WTC11 (cell line): ENCODE measurements around the gene ABCC3.

Experiments
- FOXJ3 ChIP-seq: sonication (generic); formaldehyde crosslinking; IDR thresholded peaks from 2 replicates; pipeline ENCODE4 v1.9.0; 2021; ENCODE audit warnings: missing genetic modification reagents, mild to moderate bottlenecking, borderline replicate concordance
- SP1 ChIP-seq: sonication (generic); formaldehyde crosslinking; conservative IDR thresholded peaks from 2 replicates; pipeline ENCODE4 v1.8.1; 2022; ENCODE audit warnings: missing genetic modification reagents
- TF ChIP-seq, protein P1 (sequence below): fragments of 200-600 bp; IDR thresholded peaks from 2 replicates; pipeline ENCODE4 v1.8.0; 2022; ENCODE audit warnings: antibody characterized with exemption
- TF ChIP-seq, protein P2 (sequence below): sonication (generic); formaldehyde crosslinking; IDR thresholded peaks from 2 replicates; pipeline ENCODE4 v1.8.1; 2023; ENCODE audit warnings: mild to moderate bottlenecking, missing genetic modification reagents, moderate library complexity

DNA sequence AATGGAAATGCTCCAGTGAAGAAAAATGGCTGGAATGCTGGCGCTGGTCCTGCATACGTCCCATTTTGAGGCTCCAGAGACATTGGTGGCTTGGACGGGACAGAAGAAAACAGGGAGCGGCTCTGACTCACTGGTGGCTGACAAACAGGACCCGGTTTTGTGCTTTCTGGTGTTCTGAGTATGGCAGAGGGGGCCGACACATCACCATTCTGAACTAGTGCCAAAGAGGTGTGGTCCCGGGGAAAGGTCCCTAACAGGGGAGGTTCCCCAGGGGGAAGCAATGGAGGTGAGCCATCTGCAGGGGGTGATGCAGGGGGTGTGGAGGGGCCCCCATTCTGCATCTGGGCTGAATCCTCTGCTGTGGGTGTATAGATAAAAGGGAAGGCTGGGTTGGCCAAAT, 64.7 kb downstream of the ABCC3 start:
- TF ChIP-seq, protein P1, sequence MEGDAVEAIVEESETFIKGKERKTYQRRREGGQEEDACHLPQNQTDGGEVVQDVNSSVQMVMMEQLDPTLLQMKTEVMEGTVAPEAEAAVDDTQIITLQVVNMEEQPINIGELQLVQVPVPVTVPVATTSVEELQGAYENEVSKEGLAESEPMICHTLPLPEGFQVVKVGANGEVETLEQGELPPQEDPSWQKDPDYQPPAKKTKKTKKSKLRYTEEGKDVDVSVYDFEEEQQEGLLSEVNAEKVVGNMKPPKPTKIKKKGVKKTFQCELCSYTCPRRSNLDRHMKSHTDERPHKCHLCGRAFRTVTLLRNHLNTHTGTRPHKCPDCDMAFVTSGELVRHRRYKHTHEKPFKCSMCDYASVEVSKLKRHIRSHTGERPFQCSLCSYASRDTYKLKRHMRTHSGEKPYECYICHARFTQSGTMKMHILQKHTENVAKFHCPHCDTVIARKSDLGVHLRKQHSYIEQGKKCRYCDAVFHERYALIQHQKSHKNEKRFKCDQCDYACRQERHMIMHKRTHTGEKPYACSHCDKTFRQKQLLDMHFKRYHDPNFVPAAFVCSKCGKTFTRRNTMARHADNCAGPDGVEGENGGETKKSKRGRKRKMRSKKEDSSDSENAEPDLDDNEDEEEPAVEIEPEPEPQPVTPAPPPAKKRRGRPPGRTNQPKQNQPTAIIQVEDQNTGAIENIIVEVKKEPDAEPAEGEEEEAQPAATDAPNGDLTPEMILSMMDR, result no peak
- TF ChIP-seq, protein P2, sequence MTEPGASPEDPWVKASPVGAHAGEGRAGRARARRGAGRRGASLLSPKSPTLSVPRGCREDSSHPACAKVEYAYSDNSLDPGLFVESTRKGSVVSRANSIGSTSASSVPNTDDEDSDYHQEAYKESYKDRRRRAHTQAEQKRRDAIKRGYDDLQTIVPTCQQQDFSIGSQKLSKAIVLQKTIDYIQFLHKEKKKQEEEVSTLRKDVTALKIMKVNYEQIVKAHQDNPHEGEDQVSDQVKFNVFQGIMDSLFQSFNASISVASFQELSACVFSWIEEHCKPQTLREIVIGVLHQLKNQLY (CRISPR knock-in tag), result no peak
- TF ChIP-seq FOXJ3 (CRISPR knock-in tag) (no peak), SP1 (CRISPR knock-in tag) (no peak)
